ENCODE data around the gene BARD1. TPM values are rescaled to one million over a fixed set of nuclear protein-coding genes. Genes with fewer than 3 reads are reported as not detected.

The BARD1 gene
- total RNA-seq, 3 donors from 2014 or later = 4.3 to 27.8 (median 16.7) TPM

- no peak overlapping the region for H3K27ac ChIP-seq
- no peak overlapping the region for H3K4me3 ChIP-seq
- no peaks in the 10 kb centered on the region for H3K9me3 ChIP-seq
- no peaks in the 10 kb centered on the region for H3K4me1 ChIP-seq
- intact Hi-C loops (cut with DNase I; ENCODE audit: low total_unique reads) = no loop called here
- no peaks in the 10 kb centered on the region for H3K36me3 ChIP-seq
- DNase-seq (ENCODE audit: low spot score in 2 of 2) = no peak
- TF ChIP-seq, protein P1, sequence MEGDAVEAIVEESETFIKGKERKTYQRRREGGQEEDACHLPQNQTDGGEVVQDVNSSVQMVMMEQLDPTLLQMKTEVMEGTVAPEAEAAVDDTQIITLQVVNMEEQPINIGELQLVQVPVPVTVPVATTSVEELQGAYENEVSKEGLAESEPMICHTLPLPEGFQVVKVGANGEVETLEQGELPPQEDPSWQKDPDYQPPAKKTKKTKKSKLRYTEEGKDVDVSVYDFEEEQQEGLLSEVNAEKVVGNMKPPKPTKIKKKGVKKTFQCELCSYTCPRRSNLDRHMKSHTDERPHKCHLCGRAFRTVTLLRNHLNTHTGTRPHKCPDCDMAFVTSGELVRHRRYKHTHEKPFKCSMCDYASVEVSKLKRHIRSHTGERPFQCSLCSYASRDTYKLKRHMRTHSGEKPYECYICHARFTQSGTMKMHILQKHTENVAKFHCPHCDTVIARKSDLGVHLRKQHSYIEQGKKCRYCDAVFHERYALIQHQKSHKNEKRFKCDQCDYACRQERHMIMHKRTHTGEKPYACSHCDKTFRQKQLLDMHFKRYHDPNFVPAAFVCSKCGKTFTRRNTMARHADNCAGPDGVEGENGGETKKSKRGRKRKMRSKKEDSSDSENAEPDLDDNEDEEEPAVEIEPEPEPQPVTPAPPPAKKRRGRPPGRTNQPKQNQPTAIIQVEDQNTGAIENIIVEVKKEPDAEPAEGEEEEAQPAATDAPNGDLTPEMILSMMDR (IDR thresholded peaks at IDR 0.05) = no peak
- TF ChIP-seq POLR2A (IDR thresholded peaks at IDR 0.05) = no peak
- no peaks in the 10 kb centered on the region for H3K27me3 ChIP-seq
These were observed 37.0 kb downstream of the BARD1 start for GRCh38 chr2:214772443-214773015.

DNA sequence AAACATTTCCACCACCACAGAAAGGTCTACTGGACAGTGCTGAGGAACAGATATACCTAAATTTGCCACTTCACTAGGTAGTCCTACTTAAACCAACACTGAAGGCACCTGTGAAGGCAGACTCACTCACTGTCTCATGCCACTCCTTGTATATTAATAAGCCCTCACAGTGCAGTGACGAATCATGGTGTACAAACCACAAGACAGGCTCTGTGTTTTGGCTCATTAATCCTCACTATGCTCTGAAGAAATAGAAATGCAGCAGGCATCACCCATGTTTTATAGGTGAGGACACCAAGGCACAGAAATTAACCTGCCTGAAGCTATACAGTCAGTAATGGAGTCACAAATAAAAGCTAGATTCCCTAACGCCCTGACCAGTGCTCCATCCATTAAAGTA lies 44.3 kb downstream of the BARD1 start:
- Histone ChIP-seq H3K9me3 (no peaks in the 10 kb centered on the region), H3K4me3 (no peak overlapping the region), H3K27me3 (no peaks in the 10 kb centered on the region), H3K4me1 (no peaks in the 10 kb centered on the region), H3K36me3 (no peaks in the 10 kb centered on the region), H3K27ac (no peak overlapping the region)
- DNase-seq (ENCODE audit: low spot score in 2 of 2) = no peak
- intact Hi-C loops (cut with DNase I; ENCODE audit: low total_unique reads) = no loop called here
- TF ChIP-seq POLR2AphosphoS5 (IDR thresholded peaks at IDR 0.05) (no peak), POLR2A (IDR thresholded peaks at IDR 0.05) (no peak)
- TF ChIP-seq, protein P1 (IDR thresholded peaks at IDR 0.05) = no peak

DNA sequence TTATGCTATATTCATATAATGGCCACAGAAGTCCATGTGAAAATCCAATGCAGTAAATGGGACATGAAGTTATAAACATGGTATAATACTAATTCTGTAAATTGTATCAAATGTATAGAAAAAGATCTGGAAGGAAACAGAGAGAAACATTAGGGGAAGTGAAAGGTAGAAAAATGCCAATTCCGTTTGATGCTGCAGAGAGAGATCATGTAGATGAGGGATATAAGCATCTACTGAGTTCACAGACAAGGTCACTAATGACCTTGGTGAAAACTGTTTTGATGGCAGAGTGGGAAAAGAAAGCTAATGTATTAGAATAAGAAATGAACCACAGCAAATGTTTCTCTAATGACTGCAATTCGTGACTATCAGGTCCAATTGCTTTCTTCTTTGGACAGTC lies 56.0 kb downstream of the BARD1 start:
- TF ChIP-seq POLR2AphosphoS5 (IDR thresholded peaks at IDR 0.05) (no peak), POLR2A (IDR thresholded peaks at IDR 0.05) (no peak)
- TF ChIP-seq, protein P1 (IDR thresholded peaks at IDR 0.05) = no peak
- intact Hi-C loops (cut with DNase I; ENCODE audit: low total_unique reads) = loop anchor here (5.0 kb wide), 1 partner anchor 1566 kb away; no protein-coding TSS in a partner anchor
- Histone ChIP-seq H3K9me3 (no peaks in the 10 kb centered on the region), H3K27me3 (no peaks in the 10 kb centered on the region), H3K27ac (no peak overlapping the region), H3K4me3 (no peak overlapping the region), H3K4me1 (no peaks in the 10 kb centered on the region), H3K36me3 (no peaks in the 10 kb centered on the region)
- DNase-seq (ENCODE audit: low spot score in 2 of 2) = no peak

GRCh38 chr2:214750529-214750928 lies 59.0 kb downstream of the BARD1 start:
- intact Hi-C loops (cut with DNase I; ENCODE audit: low total_unique reads) = loop anchor here (5.0 kb wide), 1 partner anchor 1563 kb away; no protein-coding TSS in a partner anchor
- DNase-seq (ENCODE audit: low spot score in 2 of 2) = no peak
- no peaks in the 10 kb centered on the region for H3K4me1 ChIP-seq
- H3K27ac ChIP-seq = no peak overlapping the region
- no peaks in the 10 kb centered on the region for H3K27me3 ChIP-seq
- no peaks in the 10 kb centered on the region for H3K9me3 ChIP-seq
- H3K4me3 ChIP-seq = no peak overlapping the region
- TF ChIP-seq POLR2AphosphoS5 (IDR thresholded peaks at IDR 0.05) (no peak), POLR2A (IDR thresholded peaks at IDR 0.05) (no peak)
- TF ChIP-seq, protein P1 (IDR thresholded peaks at IDR 0.05) = no peak
- H3K36me3 ChIP-seq = no peaks in the 10 kb centered on the region

DNA sequence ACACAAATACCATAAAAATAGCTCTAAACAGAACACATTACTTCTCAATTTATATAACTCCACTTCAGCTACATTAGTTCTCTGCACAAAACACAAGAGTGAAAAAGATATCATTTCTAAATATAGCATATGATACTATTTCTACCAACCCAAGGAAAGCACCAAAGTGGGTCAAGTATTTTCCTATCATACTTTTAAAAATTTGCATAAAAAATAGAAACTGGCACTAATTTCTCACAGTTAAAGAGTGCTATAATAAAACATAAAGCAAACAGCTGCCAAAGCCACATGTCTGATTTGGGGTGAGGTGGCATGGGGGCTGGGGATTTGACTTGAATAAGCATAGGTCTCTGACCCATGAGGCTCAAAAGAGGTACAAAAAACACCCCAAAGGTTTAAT lies 61.5 kb downstream of the BARD1 start:
- no peaks in the 10 kb centered on the region for H3K4me1 ChIP-seq
- no peaks in the 10 kb centered on the region for H3K27me3 ChIP-seq
- no peaks in the 10 kb centered on the region for H3K9me3 ChIP-seq
- TF ChIP-seq POLR2AphosphoS5 (IDR thresholded peaks at IDR 0.05) (no peak), POLR2A (IDR thresholded peaks at IDR 0.05) (no peak)
- TF ChIP-seq, protein P1 (IDR thresholded peaks at IDR 0.05) = no peak
- no peak overlapping the region for H3K4me3 ChIP-seq
- no peak for DNase-seq (ENCODE audit: low spot score in 2 of 2)
- no peaks in the 10 kb centered on the region for H3K36me3 ChIP-seq
- intact Hi-C loops (cut with DNase I; ENCODE audit: low total_unique reads) = no loop called here
- no peak overlapping the region for H3K27ac ChIP-seq

Data from breast epithelium (tissue), 4 donors.